ENCODE measurements around the gene ZNF276. TPM values are rescaled to one million over a fixed set of nuclear protein-coding genes. Genes with fewer than 3 reads are reported as not detected.

ZNF276 gene
- total RNA-seq, 2 donors from 2014 or later, result 25.0 to 34.1 TPM

- no peak for DNase-seq (ENCODE audit: low spot score)
- no peaks in the 10 kb centered on the region for H3K9me3 ChIP-seq
Measured at GRCh38 chr16:89701425-89702406, 19.6 kb upstream of the ZNF276 start, which contains the start of gene SPATA2L. SPATA2L (minus strand) TSS chr16:89701705; CDS start chr16:89701232, 473 bp downstream.

GRCh38 chr16:89704281-89704680 is 17.1 kb upstream of the ZNF276 start:
- Histone ChIP-seq H3K4me3 (no peak overlapping the region), H3K27me3 (replicated peaks; ENCODE audit: insufficient read depth) (no peaks in the 10 kb centered on the region), H3K4me1 (ENCODE audit: control insufficient read depth in 1 of 2, low read depth in 2 of 2) (peaks cover 9 to 20% of the 10 kb centered on the region in 2 donors), H3K9me3 (no peaks in the 10 kb centered on the region), H3K27ac (no peak overlapping the region), H3K36me3 (no peaks in the 10 kb centered on the region)
- TF ChIP-seq CTCF (IDR thresholded peaks at IDR 0.05), result no peak
- ATAC-seq (ENCODE audit: insufficient number of reproducible peaks, low FRiP score, low read depth) (no peak), DNase-seq (ENCODE audit: low spot score) (no peak)

More at GRCh38 chr16:89701425-89702406, 19.6 kb upstream of the ZNF276 start, which contains the start of gene SPATA2L:
- Histone ChIP-seq H3K27me3 (replicated peaks; ENCODE audit: insufficient read depth) (no peaks in the 10 kb centered on the region), H3K4me3 (peak within 1 kb of the TSS; percentile 86), H3K27ac (peak within 1 kb of the TSS; percentile 69 to 74), H3K36me3 (no peaks in the 10 kb centered on the region), H3K4me1 (ENCODE audit: control insufficient read depth in 1 of 2, low read depth in 2 of 2) (peaks cover 9 to 20% of the 10 kb centered on the region in 2 donors)
- ATAC-seq (ENCODE audit: insufficient number of reproducible peaks, low FRiP score, low read depth), result peak; percentile 29
- no peak for TF ChIP-seq CTCF (IDR thresholded peaks at IDR 0.05)

GRCh38 chr16:89705006-89705405 is 16.3 kb upstream of the ZNF276 start:
- peaks cover 6 to 16% of the 10 kb centered on the region in 2 donors for H3K4me1 ChIP-seq (ENCODE audit: control insufficient read depth in 1 of 2, low read depth in 2 of 2)
- no peaks in the 10 kb centered on the region for H3K36me3 ChIP-seq
- no peaks in the 10 kb centered on the region for H3K9me3 ChIP-seq
- DNase-seq (ENCODE audit: low spot score) (no peak), ATAC-seq (ENCODE audit: insufficient number of reproducible peaks, low FRiP score, low read depth) (no peak)
- H3K4me3 ChIP-seq, result no peak overlapping the region
- no peaks in the 10 kb centered on the region for H3K27me3 ChIP-seq (replicated peaks; ENCODE audit: insufficient read depth)
- TF ChIP-seq CTCF (IDR thresholded peaks at IDR 0.05), result no peak
- no peak overlapping the region for H3K27ac ChIP-seq

GRCh38 chr16:89706518-89707260 is 14.6 kb upstream of the ZNF276 start:
- Histone ChIP-seq H3K27ac (no peak overlapping the region), H3K4me1 (ENCODE audit: control insufficient read depth in 1 of 2, low read depth in 2 of 2) (peaks cover 0 to 6% of the 10 kb centered on the region in 2 donors), H3K36me3 (no peaks in the 10 kb centered on the region), H3K4me3 (no peak overlapping the region), H3K27me3 (replicated peaks; ENCODE audit: insufficient read depth) (no peaks in the 10 kb centered on the region), H3K9me3 (no peaks in the 10 kb centered on the region)
- no peak for DNase-seq (ENCODE audit: low spot score)
- no peak for ATAC-seq (ENCODE audit: insufficient number of reproducible peaks, low FRiP score, low read depth)
- no peak for TF ChIP-seq CTCF (IDR thresholded peaks at IDR 0.05)

- DNase-seq (ENCODE audit: low spot score), result no peak
- no peaks in the 10 kb centered on the region for H3K27me3 ChIP-seq (replicated peaks; ENCODE audit: insufficient read depth)
- H3K4me1 ChIP-seq (ENCODE audit: control insufficient read depth in 1 of 2, low read depth in 2 of 2), result peaks cover 0 to 7% of the 10 kb centered on the region in 2 donors
- H3K27ac ChIP-seq, result no peak overlapping the region
- no peaks in the 10 kb centered on the region for H3K36me3 ChIP-seq
- no peak overlapping the region for H3K4me3 ChIP-seq
- no peak for TF ChIP-seq CTCF (IDR thresholded peaks at IDR 0.05)
- no peak for ATAC-seq (ENCODE audit: insufficient number of reproducible peaks, low FRiP score, low read depth)
- H3K9me3 ChIP-seq, result no peaks in the 10 kb centered on the region
Measured at GRCh38 chr16:89707695-89708094, 13.6 kb upstream of the ZNF276 start.
